WERI-Rb-1 (cell line): ENCODE results near the gene COMP.
A peak's percentile ranks its signal among the peaks of the same experiment; 100 is the strongest.

Source experiments
- DNase-seq: peaks from one replicate; pipeline ENCODE4 v3.0.0-alpha.2; 2020
- H3K27ac ChIP-seq: fragments of 250-450 bp; sonication (Bioruptor Pico); 2 replicates; pipeline ENCODE4 v1.5.1; 2020; ENCODE audit warnings: mild to moderate bottlenecking, moderate library complexity
- H3K27me3 ChIP-seq: fragments of 250-450 bp; sonication (Bioruptor Pico); 2 replicates; pipeline ENCODE4 v1.5.1; 2021; ENCODE audit warnings: mild to moderate bottlenecking, low read depth, moderate library complexity; ENCODE audit not compliant: insufficient read depth, severe bottlenecking
- H3K36me3 ChIP-seq: fragments of 250-450 bp; sonication (Bioruptor Pico); 2 replicates; pipeline ENCODE4 v1.5.1; 2020; ENCODE audit warnings: mild to moderate bottlenecking, moderate library complexity
- H3K4me3 ChIP-seq: 2 replicates; pipeline ENCODE4 v1.5.1; 2011; ENCODE audit warnings: low read depth, mild to moderate bottlenecking, control low read depth, low read length
- H3K9me3 ChIP-seq: fragments of 250-450 bp; sonication (Bioruptor Pico); 2 replicates; pipeline ENCODE4 v1.5.1; 2021; ENCODE audit warnings: mild to moderate bottlenecking, moderate library complexity; ENCODE audit not compliant: severe bottlenecking
- CTCF ChIP-seq: IDR thresholded peaks from 2 replicates; pipeline ENCODE4 v1.5.1; 2011; ENCODE audit warnings: low read depth, mild to moderate bottlenecking, control low read depth, inconsistent platforms, low read length

Gene COMP

GRCh38 chr19:18742324-18742723, 48.8 kb downstream of the COMP start:
- Histone ChIP-seq H3K9me3 (no peaks in the 10 kb centered on the region), H3K4me3 (no peak overlapping the region), H3K27ac (peak overlapping the region; percentile 73), H3K27me3 (no peaks in the 10 kb centered on the region), H3K36me3 (peaks cover 7% of the 10 kb centered on the region)
- no peak for TF ChIP-seq CTCF
- no peak for DNase-seq

GRCh38 chr19:18741124-18742121, 49.7 kb downstream of the COMP start:
- H3K36me3 ChIP-seq = peaks cover 7% of the 10 kb centered on the region
- no peak overlapping the region for H3K4me3 ChIP-seq
- H3K9me3 ChIP-seq = no peaks in the 10 kb centered on the region
- TF ChIP-seq CTCF = no peak
- peak overlapping the region; percentile 73 for H3K27ac ChIP-seq
- no peaks in the 10 kb centered on the region for H3K27me3 ChIP-seq
- no peak for DNase-seq

- Histone ChIP-seq H3K36me3 (peaks cover 10% of the 10 kb centered on the region), H3K4me3 (no peak overlapping the region), H3K9me3 (no peaks in the 10 kb centered on the region), H3K27ac (peak overlapping the region; percentile 93), H3K27me3 (no peaks in the 10 kb centered on the region)
- DNase-seq = peak; percentile 72
- TF ChIP-seq CTCF = no peak
Observed at GRCh38 chr19:18738961-18739690, 52.0 kb downstream of the COMP start.

- H3K27ac ChIP-seq = peak overlapping the region; percentile 93
- H3K4me3 ChIP-seq = no peak overlapping the region
- peak; percentile 55 for DNase-seq
- peaks cover 4% of the 10 kb centered on the region for H3K9me3 ChIP-seq
- peaks cover 11% of the 10 kb centered on the region for H3K36me3 ChIP-seq
- no peak for TF ChIP-seq CTCF
- no peaks in the 10 kb centered on the region for H3K27me3 ChIP-seq
Observed at GRCh38 chr19:18737954-18738351, 53.2 kb downstream of the COMP start.

- DNase-seq = peak; percentile 58
- Histone ChIP-seq H3K4me3 (no peak overlapping the region), H3K9me3 (peaks cover 4% of the 10 kb centered on the region), H3K27ac (peak overlapping the region; percentile 93), H3K36me3 (peaks cover 11% of the 10 kb centered on the region), H3K27me3 (no peaks in the 10 kb centered on the region)
- TF ChIP-seq CTCF = no peak
Observed at GRCh38 chr19:18737337-18737953, 53.7 kb downstream of the COMP start.
